Upper lobe of left lung (tissue), 4 donors: ENCODE measurements around the gene SEMA3G.

Experiments used
- CTCF ChIP-seq, 6 experiments: fragments of 450-650 bp in 4 of 6; fragments of 200-600 bp in 2 of 6; sonication (generic) in 2 of 6; IDR thresholded peaks; one replicate each; pipeline ENCODE4 v1.5.1; 2016 to 2019; ENCODE audit warnings: antibody characterized with exemption in 6 of 6
- EP300 ChIP-seq, 4 donors: sonication (generic); formaldehyde crosslinking; IDR thresholded peaks; one replicate each; pipeline ENCODE4 v1.5.1; 2017; ENCODE audit warnings: antibody characterized with exemption in 4 of 4, control low read depth in 2 of 4
- POLR2A ChIP-seq, 4 donors: fragments of 450-650 bp; IDR thresholded peaks; one replicate each; pipeline ENCODE4 v1.5.1; 2016 to 2017; ENCODE audit warnings: antibody characterized with exemption in 4 of 4, mild to moderate bottlenecking in 2 of 4
- POLR2AphosphoS5 ChIP-seq, 2 donors: sonication (generic); formaldehyde crosslinking; IDR thresholded peaks; one replicate each; pipeline ENCODE4 v1.5.1; 2017; ENCODE audit warnings: antibody characterized with exemption in 2 of 2

DNA sequence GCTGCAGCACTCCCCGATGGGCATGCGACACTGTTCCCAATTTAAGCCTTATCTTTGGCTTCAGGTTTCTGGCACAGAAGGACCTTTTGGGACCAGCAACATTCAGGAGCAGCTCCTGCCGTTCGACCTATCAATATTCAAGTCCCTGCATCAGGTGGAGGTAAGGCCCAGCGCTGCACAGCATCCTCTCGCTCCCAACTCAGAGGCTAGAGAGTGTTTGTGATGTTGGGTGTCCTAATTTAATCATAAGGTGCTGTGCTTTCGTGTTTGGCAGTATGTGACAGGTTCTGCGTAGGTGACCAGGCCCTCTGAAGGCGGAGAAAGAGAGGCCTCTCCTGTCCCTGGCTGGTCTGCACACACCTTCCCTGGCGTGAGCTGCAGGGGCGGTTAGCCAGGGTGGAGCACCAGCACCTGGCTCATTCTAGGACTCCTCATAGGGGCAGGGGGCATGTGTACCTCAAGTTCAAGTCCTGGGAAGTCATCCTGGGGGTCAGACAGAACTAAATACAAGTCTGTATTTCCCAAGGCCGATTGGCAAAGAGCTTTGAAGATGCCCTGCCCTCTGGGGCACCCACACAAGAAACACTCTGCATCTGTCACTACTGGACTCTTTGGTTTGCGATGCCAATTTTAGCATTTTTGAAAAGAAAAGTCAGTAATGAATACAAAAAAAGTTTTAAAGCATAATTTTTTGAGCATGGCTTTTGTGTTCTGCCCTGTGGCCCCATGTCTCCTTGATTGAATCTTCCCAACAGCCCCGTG, 27.5 kb upstream of the SEMA3G start:
- no peak for TF ChIP-seq CTCF (IDR thresholded peaks at IDR 0.05)
- no peak for TF ChIP-seq POLR2A (IDR thresholded peaks at IDR 0.05)
- no peak for TF ChIP-seq EP300 (IDR thresholded peaks at IDR 0.05)
- TF ChIP-seq POLR2AphosphoS5 (IDR thresholded peaks at IDR 0.05), result no peak
